CD4-positive, alpha-beta T cell treated with Interleukin-4 for 1 hour (primary cell): ENCODE data around the gene SLX4IP.
"Not testable (repeated sequence)": the region's sequence is repeated elsewhere in the genome, so short reads cannot be mapped to it uniquely, and the experiment has no call there.

Experiments
- DNase-seq, 2 donors: peaks; one replicate each; pipeline ENCODE4 v3.0.0-alpha.2; 2020 to 2022

SLX4IP gene

DNA sequence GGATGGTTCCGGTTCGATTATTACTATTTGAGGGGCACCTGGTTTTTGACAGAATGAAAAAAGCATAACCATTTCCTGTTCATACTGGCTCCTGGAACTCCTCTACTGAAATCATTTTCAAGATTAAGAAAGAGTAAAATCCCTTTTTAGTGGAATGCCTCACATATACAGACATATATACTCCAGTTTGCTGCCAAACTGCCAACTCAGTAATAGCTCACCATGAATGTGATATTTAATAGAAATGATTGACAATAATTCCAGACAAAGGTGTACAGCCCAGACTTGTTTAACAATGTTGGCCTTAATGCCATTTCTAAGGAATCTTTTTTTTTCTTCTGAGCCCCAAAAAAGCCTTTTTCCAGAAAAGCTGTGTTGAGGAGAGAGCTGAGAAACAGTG is 145.6 kb downstream of the SLX4IP start:
- no peak for DNase-seq

DNA sequence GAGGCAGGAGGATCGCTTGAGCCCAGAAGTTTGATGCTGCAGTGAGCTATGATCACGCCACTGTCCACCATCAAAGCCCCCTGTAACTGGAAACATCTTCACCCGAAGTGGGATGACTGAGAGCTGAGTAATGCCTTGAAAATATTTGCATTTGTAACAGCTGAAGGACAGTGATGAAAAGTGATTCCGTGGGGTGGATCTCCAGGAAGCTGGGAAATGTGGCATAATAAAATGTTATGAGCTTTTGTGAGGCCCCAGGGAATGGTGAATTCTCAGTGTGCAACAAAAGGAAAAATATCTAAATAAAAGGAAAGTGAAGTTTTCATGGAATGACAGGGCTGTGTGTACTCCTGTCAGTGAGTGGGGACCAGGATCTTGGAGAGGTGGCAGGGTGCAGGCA is 146.7 kb downstream of the SLX4IP start:
- DNase-seq = no peak

DNA sequence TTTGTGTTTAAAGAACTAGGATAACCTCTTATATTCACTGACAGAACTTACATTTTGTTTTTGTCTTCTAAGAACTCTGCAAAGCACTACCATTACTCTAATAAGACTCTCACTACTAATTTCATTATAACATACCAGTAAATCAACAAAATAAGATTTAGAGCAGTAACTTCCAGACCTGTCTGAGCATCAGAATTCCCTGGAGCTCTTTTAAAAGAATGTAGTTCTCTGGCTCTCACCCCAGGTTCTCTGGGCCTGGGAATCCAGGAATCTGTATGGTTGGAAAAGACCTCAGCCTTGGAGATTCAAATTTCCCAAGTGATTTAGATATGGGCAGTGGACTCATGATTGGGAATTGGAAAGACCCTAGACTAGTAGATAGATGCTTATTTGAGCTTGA is 149.3 kb downstream of the SLX4IP start:
- no peak for DNase-seq

DNA sequence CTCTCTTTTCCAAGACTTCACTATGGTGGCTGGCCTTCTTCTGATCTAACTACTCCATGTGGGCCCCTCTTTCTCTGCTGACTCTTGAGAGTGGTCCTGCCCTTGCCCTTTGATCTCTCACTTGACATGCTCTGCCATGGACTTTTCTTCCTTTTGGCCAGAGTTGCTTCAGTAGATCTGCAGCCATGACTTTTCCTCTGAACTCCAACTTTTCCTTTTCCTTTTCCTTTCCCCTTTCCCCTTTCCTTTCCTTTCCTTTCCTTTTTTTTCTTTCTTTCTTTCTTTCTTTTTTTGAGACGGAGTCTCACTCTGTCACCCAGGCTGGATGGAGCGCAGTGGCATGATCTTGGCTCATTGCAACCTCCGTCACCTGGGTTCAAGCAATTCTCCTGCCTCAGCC is 150.2 kb downstream of the SLX4IP start:
- no peak for DNase-seq

DNA sequence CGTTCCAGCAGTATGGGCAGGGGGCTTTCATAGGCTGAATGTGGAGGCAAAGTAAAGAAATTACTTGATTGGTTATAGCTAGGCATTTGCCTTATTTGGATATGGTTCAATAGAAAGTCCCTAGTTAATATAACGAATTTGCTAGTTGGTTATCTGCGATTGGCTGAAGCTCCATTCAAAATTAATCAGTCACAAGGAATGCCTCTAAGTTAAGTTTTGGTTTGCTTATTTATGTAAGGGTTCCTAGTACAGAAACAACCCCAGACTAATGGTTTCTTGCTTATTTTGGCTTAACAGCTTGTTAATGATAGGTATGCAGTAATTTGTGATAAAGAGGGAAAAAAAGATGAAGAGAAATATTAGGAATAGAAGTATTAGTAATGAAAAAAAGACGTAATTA is 151.2 kb downstream of the SLX4IP start:
- no peak for DNase-seq

DNA sequence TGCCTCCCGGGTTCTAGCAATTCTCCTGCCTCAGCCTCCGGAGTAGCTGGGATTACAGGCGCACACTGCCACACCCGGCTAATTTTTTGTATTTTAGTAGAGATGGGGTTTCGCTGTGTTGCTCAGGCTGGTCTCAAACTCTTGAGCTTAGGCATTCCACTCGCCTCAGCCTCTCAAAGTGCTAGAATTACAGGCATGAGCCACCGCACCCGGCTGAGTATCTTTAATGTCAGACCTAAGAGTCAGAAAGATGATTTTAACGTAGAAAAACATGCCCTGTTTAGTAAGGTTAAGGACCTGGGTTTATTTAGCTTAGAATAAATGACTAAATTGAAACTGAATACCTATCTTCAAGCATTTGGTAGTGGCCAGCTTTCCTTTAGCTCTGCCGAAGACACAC is 155.3 kb downstream of the SLX4IP start:
- not testable (repeated sequence) for DNase-seq

DNA sequence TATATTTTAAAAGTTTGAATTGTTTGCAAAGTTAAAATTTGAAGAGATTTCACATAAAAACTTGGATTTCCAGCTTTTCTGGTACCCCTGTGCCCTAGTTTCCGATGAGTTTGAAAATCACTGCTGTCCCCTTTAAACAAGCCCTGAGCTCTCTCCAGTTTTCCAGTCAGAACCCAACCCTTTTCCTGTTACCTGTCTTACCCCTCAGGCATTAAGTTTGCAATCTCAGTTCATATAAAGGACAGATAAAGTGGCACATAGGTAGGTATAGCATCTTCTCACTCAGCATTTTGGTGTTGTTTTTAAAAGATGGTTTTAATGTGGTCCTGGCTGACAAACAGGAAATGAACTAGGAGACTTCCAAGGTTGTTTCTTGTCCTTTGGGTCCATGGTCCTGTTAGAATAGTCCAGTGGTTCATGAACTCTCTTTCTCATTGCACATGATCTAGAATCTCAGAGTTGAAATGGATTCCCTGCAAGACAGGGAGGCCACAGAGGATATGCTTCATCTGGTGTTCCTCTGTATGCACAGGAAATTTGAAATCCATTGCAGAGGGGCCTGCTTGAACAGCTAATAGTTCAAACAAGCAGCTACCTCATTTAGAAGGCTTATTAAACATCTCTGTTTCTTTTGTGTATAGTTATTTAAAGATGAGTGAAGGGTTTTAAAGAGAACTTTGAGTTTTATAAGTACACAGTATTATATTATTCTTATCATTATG is 156.0 kb downstream of the SLX4IP start:
- DNase-seq = no peak

DNA sequence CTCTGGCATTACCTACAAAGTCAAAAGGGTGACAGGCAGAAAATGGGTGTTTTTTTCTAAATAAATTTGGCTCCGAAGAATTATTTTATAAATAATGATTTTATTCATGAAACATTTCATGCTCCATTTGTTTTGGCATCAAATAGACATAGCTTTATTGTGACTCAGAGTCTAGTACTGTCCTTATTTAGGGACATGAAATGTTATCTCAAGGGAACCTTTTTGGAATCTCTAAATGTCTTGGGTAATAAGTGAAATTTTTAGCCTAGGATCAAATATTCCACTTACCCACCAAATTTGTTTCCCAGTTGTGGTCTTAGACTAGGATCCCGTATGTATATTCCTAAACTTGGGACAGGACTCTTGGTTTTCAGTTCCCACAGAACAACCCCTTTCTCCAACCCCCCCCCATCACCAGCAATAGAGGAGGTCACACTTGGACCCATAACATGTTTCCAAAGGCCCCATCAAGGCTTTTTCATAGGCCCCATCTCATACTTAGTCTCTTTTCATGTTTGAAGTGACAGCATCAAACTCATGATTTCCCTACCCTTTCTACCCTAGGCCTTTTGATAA is 156.9 kb downstream of the SLX4IP start:
- no peak for DNase-seq

DNA sequence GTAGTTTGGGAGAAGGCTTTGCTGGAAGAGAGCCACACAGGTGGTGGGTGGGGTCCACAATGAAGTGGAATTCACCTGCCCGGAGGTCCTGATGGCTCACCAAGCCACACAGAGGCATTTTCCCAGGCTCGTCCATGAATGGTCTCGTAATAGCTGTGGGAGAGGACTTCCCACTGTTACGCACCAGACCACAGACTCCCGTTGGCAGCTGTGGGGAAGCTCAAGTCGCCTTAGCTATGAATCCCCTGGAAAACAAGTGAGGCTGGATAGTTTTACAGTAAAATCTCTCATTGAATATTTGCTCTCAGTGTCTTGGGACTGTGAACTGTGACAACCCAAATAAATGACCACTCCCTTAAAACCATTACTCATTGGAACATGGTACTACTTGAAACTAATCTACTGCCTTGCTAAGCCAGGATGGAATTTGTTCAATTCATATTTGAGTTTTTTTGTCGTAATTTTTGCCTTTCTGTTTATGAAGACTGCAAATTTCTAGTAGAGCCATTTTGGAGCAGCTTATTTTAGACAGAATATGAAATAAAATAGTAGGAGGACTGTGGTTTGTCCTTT is 159.3 kb downstream of the SLX4IP start:
- DNase-seq = no peak

DNA sequence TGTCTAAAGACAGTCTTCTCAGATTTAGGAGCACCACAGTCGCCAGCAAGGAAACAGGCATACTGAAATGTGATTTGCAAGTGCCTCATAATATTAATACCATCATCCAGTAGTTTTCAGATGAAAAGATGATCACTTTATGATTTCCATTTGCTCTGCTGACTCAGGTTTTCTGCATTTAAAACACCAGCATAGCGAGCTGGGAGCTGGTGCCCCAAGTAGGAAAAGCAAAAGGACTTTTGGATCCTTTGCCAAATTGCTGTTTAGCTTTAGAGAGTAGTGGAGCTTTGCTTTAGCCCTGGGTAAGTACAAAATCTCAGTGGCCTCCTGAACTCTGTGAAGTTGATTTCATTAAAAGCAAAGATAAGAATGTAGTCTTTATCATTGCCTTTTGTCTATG is 160.2 kb downstream of the SLX4IP start:
- DNase-seq = no peak

DNA sequence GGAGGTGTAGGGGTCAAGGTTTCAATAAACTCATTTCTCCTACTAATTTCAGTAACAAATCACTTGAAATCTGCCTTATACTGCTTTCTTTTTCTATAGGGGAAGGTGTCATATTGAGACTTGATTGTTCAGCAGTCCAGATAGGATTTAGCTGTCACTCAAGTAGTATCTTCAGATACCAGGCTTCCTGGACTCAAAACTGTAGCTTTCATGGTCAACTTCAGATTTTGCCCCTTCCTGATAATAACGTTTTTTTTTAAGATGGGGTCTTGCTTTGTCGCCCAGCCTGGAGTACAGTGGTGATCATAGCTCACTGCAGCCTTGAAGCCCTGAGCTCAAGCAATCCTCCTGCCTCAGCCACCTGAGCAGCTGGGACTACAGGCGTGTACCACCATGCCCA is 160.9 kb downstream of the SLX4IP start:
- no peak for DNase-seq

DNA sequence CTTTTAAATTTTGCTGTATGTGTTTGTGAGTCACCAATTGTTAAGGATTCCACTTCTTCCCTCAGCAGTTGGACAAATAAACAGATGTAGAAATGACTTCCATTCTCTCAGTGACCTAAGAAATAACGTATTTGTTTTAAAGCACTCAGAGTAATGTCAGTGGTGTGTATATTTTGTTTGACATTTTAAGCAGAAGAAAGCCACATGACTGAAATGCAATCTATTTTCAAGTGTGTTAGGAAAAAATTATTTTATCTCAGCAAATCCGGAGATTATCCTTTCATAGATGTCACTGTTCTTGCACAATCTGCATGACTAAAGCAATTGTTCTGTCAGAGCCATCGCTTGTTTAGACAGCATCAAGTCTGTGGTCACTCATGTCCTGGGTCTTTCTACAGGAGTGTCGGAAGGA is 161.6 kb downstream of the SLX4IP start:
- DNase-seq = no peak

DNA sequence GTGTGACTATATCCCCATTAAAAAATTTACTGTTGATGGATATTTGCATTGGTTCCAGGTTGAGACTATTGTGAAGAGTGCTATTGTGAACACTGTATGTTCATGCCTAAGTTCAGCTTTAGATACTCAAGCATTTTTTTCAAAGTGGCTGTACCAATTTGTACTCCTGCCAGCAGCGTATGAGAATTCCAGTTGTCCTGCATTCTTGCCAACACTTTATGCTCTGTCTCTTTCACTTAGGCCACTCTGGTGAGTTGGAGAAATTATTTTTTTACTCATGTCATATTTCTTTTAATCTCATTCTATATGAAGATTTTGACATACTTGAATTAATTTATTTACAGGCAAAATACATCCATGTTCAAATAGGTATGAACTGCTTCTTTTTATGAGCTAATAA is 162.5 kb downstream of the SLX4IP start:
- no peak for DNase-seq

DNA sequence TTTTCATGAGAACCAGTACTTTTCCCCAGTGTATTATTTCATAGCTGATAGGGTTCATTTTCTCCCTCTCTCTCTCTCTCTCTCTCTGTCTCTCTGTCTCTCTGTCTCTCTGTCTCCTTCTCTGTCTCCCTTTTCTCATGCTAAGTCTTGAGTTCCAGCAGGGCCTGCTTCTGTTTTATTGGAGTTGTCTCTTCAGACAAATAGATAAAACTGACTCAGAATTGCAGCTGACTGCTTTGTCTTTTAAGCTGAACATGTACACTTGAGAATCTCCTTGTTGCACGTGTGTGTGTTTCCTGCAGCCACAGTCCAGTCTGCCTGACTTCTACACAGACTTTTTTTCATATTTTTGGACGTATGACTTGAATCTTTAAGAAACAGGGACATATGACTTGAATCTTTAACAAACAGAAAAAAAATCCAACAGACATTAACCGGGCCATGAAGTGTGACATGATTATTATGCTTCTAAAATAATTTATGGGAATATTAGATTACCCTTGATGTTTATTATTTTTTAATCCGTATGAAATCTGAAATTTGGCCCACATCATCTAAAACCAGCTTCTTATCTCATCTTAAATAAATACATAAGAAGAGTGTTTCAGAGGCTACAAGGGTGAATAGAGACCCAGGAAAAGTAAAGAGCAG is 167.2 kb downstream of the SLX4IP start:
- no peak for DNase-seq

DNA sequence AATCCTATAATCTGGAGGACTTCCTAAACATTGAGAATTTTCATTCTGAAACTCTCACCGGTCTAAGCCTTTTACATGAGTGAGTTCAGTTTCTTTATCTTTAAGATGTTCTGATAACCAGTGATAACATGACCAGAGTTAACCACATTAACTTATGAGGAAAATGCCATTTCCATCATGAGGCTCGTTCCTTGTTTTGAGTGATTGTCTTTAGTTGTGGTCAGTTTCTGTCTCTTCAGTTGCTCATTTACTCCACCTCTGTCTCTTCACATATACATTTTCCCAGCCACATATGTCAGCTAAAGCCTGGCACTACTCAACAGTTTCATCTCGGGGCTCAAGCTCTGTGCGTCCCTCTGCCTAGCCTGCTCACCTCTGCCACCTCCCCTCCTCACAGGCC is 168.3 kb downstream of the SLX4IP start:
- DNase-seq = no peak

DNA sequence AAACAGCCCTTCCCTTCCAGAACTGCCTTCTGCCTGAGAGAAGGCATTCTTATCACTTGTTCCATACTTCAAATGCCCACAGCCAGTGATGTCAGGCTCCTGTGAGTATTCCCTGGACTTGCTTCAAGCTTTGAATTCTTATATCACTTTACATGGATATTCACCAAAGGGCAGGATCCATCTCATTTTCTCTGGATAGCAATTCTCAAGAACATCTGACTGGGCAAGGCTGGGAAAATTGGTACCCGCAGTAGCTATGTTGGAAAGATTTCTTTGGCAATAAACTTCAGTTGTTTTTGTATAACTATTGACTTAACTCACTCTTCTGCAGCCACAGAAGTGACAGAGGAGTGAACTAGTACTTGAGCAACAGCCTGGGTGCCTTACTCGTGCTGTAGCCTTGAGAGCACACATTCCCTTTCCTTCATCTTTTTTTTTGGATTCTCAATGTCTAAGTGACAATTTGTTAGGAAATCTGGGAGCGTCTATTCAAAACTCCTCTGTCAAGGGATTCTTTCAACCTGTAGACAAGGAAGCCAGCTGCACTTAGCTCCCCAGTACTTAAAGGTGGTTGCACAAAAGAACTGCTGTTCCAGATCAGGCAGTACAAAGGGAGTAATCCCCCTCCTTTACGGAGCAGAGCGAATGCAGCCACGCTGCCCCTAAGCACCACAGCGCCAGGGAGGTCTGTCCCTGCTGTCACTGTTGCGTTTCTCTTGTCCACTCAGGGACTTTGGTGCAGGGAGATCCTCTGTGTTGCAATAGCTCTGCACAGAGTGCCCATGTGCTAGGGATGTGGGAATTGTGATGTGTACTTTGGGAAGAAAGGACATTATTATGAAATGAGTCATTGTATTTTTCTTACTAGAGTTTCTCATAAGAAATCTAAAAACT is 169.1 kb downstream of the SLX4IP start:
- DNase-seq = no peak

DNA sequence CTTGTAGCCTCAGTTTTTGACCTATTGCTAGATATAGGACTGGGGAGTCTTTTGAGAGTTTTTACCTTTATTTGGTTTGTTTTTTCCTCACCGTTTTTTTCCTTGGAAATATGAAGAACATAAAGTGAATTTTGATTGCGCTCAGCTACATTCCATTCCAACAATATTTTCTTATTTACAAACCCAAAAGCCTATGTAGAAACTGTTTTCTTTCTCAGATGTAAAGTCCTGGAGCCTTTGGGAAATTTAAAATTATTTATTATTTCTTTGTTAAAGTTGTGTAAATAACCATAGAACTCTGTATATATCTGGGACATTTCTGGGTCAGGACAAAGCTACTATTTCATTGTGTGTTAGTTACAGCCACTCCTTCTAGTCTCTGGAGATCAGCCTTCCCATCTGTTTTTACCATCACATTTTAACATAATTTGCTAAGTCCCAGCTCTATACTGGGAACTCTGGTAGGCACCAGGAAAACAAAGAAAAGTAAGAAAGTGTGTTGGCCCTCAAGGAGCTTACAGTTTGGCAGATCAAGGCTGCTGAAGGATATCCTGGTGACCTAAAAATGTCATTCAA is 169.8 kb downstream of the SLX4IP start:
- DNase-seq = no peak

DNA sequence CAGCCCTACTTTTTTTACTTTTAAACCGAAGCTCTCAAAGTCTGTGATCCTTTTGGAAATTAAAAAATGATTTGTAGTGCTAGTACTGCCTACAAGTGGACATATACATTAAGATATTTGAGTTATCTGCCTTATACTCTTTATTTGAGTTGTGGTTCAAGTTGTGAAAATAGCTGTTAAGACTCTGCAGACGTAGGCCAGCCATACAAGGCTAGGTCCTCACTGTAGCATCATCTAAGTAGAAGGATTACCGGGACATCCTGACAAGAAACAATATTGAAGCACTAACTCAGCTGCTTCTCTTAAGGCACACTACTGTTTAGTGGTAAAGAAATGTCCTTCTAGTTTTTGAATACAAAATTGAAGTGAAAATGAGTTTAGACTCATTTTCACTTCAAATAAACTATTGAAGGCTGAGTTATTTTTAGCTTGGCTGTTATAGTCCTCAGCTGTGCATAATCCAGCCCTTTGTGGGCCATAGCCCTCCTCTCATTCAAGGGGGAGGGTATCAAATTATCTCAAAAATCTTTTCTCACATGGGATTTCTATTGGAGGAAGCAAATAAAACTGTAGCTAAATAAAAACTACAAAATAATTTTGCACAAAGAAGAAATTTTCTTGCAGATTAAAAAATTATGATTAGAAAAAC is 170.6 kb downstream of the SLX4IP start:
- no peak for DNase-seq

DNA sequence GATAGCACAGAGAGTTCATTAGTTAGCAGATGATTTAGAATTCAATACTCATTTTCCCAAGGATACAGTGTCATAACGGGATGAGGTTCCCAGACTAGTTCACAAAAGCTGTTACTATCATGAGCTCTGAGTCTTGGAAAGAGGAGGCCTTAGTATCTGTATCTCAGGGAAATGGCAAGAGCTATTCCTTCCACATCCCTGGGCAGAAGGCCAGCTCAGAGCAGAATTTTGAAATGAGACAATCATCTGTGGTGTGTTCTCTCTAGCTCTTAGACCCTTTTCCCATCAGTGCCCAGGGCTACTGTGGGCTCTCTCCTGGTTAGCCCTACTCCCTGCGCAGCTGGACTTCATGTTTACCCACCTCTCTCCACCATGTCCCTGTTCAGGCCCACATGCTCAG is 174.2 kb downstream of the SLX4IP start:
- DNase-seq = no peak

DNA sequence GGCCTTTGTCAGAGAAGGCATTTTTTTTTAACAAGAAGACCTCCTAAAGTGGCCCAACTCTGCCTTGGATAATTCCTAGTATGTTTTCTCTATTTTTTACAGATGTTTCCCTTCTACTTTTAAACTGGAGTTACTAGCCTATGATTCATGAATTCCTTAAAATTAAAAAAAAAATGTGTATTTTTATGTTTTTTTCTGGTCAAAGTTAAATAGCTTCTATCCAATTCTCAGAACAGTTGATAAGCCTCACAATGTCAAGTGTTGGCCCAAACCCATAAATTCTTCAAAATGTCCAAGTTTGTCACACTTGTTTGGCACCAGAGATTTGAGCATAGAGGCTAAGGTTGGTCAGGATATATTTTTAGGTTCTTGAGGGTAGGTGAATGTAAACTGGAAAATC is 174.7 kb downstream of the SLX4IP start:
- DNase-seq = no peak

DNA sequence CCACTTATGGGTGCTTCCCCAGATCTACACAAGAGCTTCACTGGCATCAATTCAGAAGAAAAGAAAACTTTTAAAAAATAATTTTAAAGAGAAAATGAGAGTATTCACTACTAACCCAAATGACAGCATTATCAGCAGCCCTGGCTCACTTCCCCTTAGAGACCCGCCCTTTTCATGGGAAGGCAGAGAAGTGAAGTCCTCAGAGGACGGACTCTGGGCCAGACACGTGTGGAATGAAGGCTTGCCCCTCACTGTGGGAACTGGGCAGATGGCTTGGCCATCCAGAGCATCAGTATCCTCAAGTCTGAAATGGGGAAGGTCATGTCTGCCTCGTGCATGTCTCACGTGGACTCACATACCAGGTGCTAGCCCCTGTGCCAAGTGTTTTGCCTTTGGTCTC is 175.1 kb downstream of the SLX4IP start:
- no peak for DNase-seq

DNA sequence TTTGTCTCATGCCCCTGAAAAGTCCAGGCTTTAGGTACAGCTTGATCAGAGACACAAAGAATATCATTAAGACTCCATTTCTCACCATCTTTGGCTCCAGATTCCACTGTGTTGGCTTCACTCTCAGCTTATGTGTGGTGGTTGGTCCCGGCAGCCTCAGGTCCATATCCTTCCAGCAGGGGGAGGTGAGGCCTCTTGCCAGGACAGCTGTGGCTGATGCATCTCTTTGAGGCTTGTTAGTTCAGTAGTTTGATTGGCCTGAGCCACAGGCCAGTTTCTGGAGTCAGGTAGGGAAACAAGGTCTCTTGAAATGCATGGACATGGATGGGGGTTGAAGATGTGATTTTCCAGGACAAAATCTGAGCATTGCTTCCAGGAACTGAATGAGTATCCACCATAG is 176.3 kb downstream of the SLX4IP start:
- no peak for DNase-seq
